ENCODE results near the gene FTO. TPM values are rescaled to one million over a fixed set of nuclear protein-coding genes. Genes with fewer than 3 reads are reported as not detected.
A peak's percentile ranks its signal among the peaks of the same experiment; 100 is the strongest.

Gene FTO
- total RNA-seq, 4 donors from 2014 or later, result 102 to 138 (median 130) TPM

DNA sequence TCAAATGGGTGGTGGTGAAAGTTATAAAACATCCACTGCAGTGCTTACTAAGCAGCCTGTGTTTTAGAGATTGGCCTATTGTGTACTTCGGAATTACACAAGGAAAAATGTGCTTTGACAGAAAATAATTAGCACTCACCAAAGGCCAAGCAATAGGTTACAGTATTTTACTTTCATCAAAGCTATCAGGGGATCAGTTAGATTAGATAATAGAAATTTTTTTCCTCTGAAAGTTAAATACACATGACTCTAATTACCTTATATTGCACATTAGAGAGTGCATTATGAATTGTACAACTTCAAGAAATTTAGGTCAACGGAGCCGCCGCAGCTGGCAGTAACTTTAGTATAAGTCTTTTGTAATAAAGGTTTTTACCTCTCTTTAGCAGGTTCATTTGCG, 232.6 kb downstream of the FTO start:
- peaks cover 0 to 28% of the 10 kb centered on the region in 2 donors for H3K36me3 ChIP-seq
- no peak for ATAC-seq
- TF ChIP-seq, protein P1, sequence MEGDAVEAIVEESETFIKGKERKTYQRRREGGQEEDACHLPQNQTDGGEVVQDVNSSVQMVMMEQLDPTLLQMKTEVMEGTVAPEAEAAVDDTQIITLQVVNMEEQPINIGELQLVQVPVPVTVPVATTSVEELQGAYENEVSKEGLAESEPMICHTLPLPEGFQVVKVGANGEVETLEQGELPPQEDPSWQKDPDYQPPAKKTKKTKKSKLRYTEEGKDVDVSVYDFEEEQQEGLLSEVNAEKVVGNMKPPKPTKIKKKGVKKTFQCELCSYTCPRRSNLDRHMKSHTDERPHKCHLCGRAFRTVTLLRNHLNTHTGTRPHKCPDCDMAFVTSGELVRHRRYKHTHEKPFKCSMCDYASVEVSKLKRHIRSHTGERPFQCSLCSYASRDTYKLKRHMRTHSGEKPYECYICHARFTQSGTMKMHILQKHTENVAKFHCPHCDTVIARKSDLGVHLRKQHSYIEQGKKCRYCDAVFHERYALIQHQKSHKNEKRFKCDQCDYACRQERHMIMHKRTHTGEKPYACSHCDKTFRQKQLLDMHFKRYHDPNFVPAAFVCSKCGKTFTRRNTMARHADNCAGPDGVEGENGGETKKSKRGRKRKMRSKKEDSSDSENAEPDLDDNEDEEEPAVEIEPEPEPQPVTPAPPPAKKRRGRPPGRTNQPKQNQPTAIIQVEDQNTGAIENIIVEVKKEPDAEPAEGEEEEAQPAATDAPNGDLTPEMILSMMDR (IDR thresholded peaks at IDR 0.05), result no peak
- TF ChIP-seq POLR2A (IDR thresholded peaks at IDR 0.05) (no peak), POLR2AphosphoS5 (IDR thresholded peaks at IDR 0.05) (no peak), EP300 (IDR thresholded peaks at IDR 0.05) (no peak)
- 51 to 62% methylated on average over 5 of the region's 5 CpGs for WGBS, 2 donors (ENCODE audit: low coverage in 1 of 2)
- H3K4me1 ChIP-seq, result peaks cover 0 to 13% (median 0%) of the 10 kb centered on the region in 3 donors
- no peak overlapping the region for H3K4me3 ChIP-seq
- H3K27ac ChIP-seq, result no peak overlapping the region
- H3K27me3 ChIP-seq, result no peaks in the 10 kb centered on the region
- H3K9me3 ChIP-seq, result no peaks in the 10 kb centered on the region

DNA sequence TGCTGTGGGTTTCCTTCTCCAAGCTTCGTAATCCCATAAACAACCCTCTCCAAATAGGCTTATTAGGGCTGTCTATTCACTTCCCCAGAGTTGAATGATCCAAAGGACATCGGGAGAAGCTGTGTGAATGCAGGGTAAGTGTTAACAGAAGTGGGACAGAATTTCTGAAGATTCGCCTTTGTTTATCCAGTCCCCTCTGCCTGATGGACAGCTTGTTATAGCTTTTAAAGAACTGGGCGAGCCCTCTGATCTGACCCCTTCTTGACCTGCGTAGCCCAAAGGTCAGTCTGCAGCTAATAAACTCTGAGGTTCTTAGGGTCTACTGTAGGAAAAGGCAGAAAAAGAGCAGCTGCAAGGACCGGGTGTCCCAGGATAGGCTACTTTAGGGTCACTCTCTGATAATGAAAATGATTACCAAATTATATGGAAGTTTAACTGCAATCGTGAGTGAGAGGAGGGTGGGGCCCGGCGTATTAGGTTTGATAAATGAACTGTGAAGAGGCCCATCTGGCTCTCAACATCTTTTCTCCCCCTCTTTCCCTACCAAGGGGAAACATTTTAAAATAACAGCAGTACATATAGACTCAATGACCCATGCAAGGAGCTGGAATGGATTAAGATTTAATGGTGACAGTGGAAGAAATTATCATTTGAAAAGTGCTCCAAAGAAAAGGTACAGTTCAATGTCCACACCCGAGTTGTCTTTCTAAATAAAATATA, 233.4 kb downstream of the FTO start:
- Histone ChIP-seq H3K9me3 (no peaks in the 10 kb centered on the region), H3K4me1 (peaks cover 0 to 13% (median 0%) of the 10 kb centered on the region in 3 donors), H3K36me3 (peaks cover 0 to 34% of the 10 kb centered on the region in 2 donors), H3K27ac (no peak overlapping the region), H3K4me3 (no peak overlapping the region), H3K27me3 (no peaks in the 10 kb centered on the region)
- no peak for TF ChIP-seq POLR2AphosphoS5 (IDR thresholded peaks at IDR 0.05)
- no peak for TF ChIP-seq POLR2A (IDR thresholded peaks at IDR 0.05)
- TF ChIP-seq, protein P1 (IDR thresholded peaks at IDR 0.05), result no peak
- TF ChIP-seq EP300 (IDR thresholded peaks at IDR 0.05), result no peak
- WGBS, 2 donors (ENCODE audit: low coverage in 1 of 2), result 40 to 70% methylated on average over 4 to 6 of the region's 10 CpGs
- ATAC-seq, result no peak

GRCh38 chr16:53944025-53944424, 240.1 kb downstream of the FTO start:
- H3K4me1 ChIP-seq, result peaks cover 0 to 6% (median 3%) of the 10 kb centered on the region in 3 donors
- no peak for ATAC-seq

DNA sequence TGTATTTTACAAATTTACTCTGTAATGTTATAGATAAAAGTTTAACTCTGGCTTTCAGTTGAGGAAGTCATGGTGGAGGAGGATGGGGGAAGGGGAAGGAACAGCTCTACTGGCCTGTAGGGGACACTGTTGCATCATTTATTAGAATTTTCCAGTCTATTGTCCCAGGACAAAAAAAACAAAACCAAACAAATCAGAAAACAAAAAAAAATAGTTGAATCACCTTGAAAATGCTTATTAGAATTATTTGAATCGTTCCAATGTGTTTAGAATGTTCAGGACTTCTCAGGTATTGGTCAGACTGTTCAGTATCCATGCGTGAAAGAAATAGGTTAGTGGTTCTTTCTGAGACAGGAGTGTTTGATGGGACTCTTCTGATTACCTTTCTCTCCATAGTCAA, 242.0 kb downstream of the FTO start:
- Histone ChIP-seq H3K9me3 (no peaks in the 10 kb centered on the region), H3K4me3 (no peak overlapping the region), H3K4me1 (peaks cover 0 to 14% (median 3%) of the 10 kb centered on the region in 3 donors), H3K27ac (no peak overlapping the region), H3K27me3 (no peaks in the 10 kb centered on the region), H3K36me3 (peaks cover 0 to 15% of the 10 kb centered on the region in 2 donors)
- no peak for ATAC-seq
- TF ChIP-seq, protein P1 (IDR thresholded peaks at IDR 0.05), result peak in 3 of 4 experiments; percentile 7 to 39 (median 11)
- no peak for TF ChIP-seq POLR2A (IDR thresholded peaks at IDR 0.05)
- 73 to 86% methylated on average over 2 of the region's 2 CpGs for WGBS, 2 donors (ENCODE audit: low coverage in 1 of 2)

More at GRCh38 chr16:53944025-53944424, 240.1 kb downstream of the FTO start:
- no peak overlapping the region for H3K27ac ChIP-seq
- no peaks in the 10 kb centered on the region for H3K9me3 ChIP-seq
- WGBS, 2 donors (ENCODE audit: low coverage in 1 of 2), result 96 to 100% methylated on average over 2 of the region's 2 CpGs
- no peaks in the 10 kb centered on the region for H3K27me3 ChIP-seq
- peaks cover 0 to 17% of the 10 kb centered on the region in 2 donors for H3K36me3 ChIP-seq
- H3K4me3 ChIP-seq, result no peak overlapping the region
- TF ChIP-seq POLR2AphosphoS5 (IDR thresholded peaks at IDR 0.05) (no peak), POLR2A (IDR thresholded peaks at IDR 0.05) (no peak), EP300 (IDR thresholded peaks at IDR 0.05) (no peak)
- TF ChIP-seq, protein P1 (IDR thresholded peaks at IDR 0.05), result no peak
